AG04450 (cell line): Measurements from ENCODE around the gene RAB31. TPM values are rescaled to one million over a fixed set of nuclear protein-coding genes. Genes with fewer than 3 reads are reported as not detected.

Source experiments
- CTCF ChIA-PET: fragments of 300-600, 350-600 bp; formaldehyde crosslinking; extraction: SDS; loops from one replicate; lab custom pipeline; 2022; ENCODE audit warnings: antibody characterized with exemption, inconsistent platforms; lab: Charles Lee
- POLR2A ChIA-PET: fragments of 350-600 bp; formaldehyde crosslinking; extraction: SDS; loops from one replicate; lab custom pipeline; 2021; ENCODE audit warnings: antibody characterized with exemption, inconsistent platforms; lab: Yijun Ruan, JAX
- DNase-seq: peaks from one replicate; pipeline ENCODE4 v3.0.0-alpha.2; 2011; ENCODE audit warnings: low read depth, low spot score
- H3K27ac ChIP-seq: one replicate; pipeline ENCODE4 v1.5.1; 2012; ENCODE audit warnings: low read depth, low read length, control low read depth
- H3K27me3 ChIP-seq: one replicate; pipeline ENCODE4 v1.6.0; 2012; ENCODE audit warnings: low read length; ENCODE audit not compliant: control insufficient read depth, insufficient read depth
- H3K4me3 ChIP-seq: 2 replicates; pipeline ENCODE4 v1.5.1; 2011; ENCODE audit warnings: mild to moderate bottlenecking, low read depth, low read length, control low read depth
- H3K9me3 ChIP-seq: 2 replicates; pipeline ENCODE4 v1.5.1; 2012; ENCODE audit warnings: low read length; ENCODE audit not compliant: control insufficient read depth, insufficient read depth
- CTCF ChIP-seq: IDR thresholded peaks from 2 replicates; pipeline ENCODE4 v1.5.1; 2011; ENCODE audit warnings: low read depth, low read length, control low read depth, inconsistent platforms
- polyA plus RNA-seq: library from polyadenylated mRNA; depleted of rRNA; stranded (reverse); fragments of >200 nt; gene quantifications from 2 replicates; pipeline ENCODE4 v1.2.3, GENCODE V29; 2011

Gene RAB31
- polyA plus RNA-seq, 1 experiment = 43.7 TPM

- H3K4me3 ChIP-seq = no peak overlapping the region
- CTCF ChIA-PET = no interaction called here
- POLR2A ChIA-PET = no interaction called here
- no peak overlapping the region for H3K27ac ChIP-seq
- peak; percentile 42 for TF ChIP-seq CTCF
- DNase-seq = no peak
- 0 out of 2 replicates have a peak, but pooled peaks cover 3% of the 10 kb centered on the region for H3K9me3 ChIP-seq
- H3K27me3 ChIP-seq = no peaks in the 10 kb centered on the region
Observed at GRCh38 chr18:9792565-9793245, 84.6 kb downstream of the RAB31 start.

- TF ChIP-seq CTCF = no peak
- no peak for DNase-seq
- Histone ChIP-seq H3K27me3 (no peaks in the 10 kb centered on the region), H3K27ac (no peak overlapping the region), H3K4me3 (no peak overlapping the region), H3K9me3 (no peaks in the 10 kb centered on the region)
- CTCF ChIA-PET = no interaction called here
- POLR2A ChIA-PET = interaction anchor here (0.9 kb wide), 1 partner anchor 81 kb away, joined by 3 read pairs; no protein-coding TSS in a partner anchor
Observed at GRCh38 chr18:9796011-9796410, 87.9 kb downstream of the RAB31 start.

- no peak for DNase-seq
- POLR2A ChIA-PET = interaction anchor here (0.9 kb wide), 1 partner anchor 80 kb away, joined by 3 read pairs; no protein-coding TSS in a partner anchor
- Histone ChIP-seq H3K4me3 (no peak overlapping the region), H3K27ac (no peak overlapping the region), H3K9me3 (no peaks in the 10 kb centered on the region), H3K27me3 (no peaks in the 10 kb centered on the region)
- no peak for TF ChIP-seq CTCF
- CTCF ChIA-PET = no interaction called here
Observed at GRCh38 chr18:9796935-9797549, 88.9 kb downstream of the RAB31 start.

- ChIA-PET CTCF (no interaction called here), POLR2A (no interaction called here)
- Histone ChIP-seq H3K4me3 (no peak overlapping the region), H3K9me3 (peaks cover 5% of the 10 kb centered on the region), H3K27ac (no peak overlapping the region), H3K27me3 (no peaks in the 10 kb centered on the region)
- TF ChIP-seq CTCF = no peak
- no peak for DNase-seq
Observed at GRCh38 chr18:9802175-9803062, 94.3 kb downstream of the RAB31 start.
